ENCODE measurements around the gene TOMM40. TPM values are rescaled to one million over a fixed set of nuclear protein-coding genes. Genes with fewer than 3 reads are reported as not detected.
A peak's percentile ranks its signal among the peaks of the same experiment; 100 is the strongest.

The TOMM40 gene
- total RNA-seq, 1 experiment from 2014 or later: 180 TPM

DNA sequence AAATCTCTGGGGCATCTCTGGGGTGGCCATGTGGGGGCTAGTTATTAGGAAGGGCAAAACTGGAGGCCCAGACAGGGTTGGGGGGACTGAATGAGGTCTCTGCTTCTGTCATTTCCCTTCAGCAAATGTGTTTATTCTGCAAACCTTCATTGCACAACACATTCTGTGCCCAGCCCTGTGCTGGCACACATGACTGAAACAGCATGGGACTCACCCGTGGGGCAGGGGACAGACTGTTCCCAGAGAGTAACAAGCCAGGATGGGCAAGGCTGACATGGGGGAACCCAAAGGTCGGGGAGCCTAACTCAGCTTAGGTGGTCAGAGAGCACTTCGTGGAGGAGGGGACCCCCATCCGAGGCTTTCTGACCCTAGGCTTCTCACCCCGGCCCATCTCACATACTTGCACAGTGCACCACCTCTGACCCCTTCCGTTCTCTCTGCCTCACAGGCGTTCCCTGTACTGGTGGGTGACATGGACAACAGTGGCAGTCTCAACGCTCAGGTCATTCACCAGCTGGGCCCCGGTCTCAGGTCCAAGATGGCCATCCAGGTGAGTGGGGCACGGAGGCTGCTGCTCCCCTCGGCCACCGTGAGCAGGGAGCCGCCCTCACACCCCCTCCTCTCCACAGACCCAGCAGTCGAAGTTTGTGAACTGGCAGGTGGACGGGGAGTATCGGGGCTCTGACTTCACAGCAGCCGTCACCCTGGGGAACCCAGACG, 2.4 kb downstream of the TOMM40 start:
- no peak overlapping the region for H3K23ac ChIP-seq (ENCODE audit: insufficient read length, low read depth, low read length)
- peaks cover 3 to 23% of the 10 kb centered on the region in 2 experiments for H3K4me1 Mint-ChIP-seq
- peaks cover 15% of the 10 kb centered on the region for H3K79me1 ChIP-seq (ENCODE audit: insufficient read depth, low read depth, low read length, poor library complexity, severe bottlenecking)
- H3T11ph ChIP-seq (ENCODE audit: low read length): no peak overlapping the region
- H3K14ac ChIP-seq (ENCODE audit: insufficient read depth, low read length): no peak overlapping the region
- no peak overlapping the region for H4K5ac ChIP-seq (ENCODE audit: insufficient read length, low read depth, low read length)
- peaks cover 6% of the 10 kb centered on the region for H3K23me2 ChIP-seq (ENCODE audit: insufficient read length, low read depth, low read length, poor library complexity, severe bottlenecking)
- H3K27ac ChIP-seq (ENCODE audit: insufficient read length, low read depth, low read length): no peak overlapping the region
- H3K56ac ChIP-seq (ENCODE audit: insufficient read length, low read depth, low read length): no peak overlapping the region
- TF ChIP-seq, protein P1, sequence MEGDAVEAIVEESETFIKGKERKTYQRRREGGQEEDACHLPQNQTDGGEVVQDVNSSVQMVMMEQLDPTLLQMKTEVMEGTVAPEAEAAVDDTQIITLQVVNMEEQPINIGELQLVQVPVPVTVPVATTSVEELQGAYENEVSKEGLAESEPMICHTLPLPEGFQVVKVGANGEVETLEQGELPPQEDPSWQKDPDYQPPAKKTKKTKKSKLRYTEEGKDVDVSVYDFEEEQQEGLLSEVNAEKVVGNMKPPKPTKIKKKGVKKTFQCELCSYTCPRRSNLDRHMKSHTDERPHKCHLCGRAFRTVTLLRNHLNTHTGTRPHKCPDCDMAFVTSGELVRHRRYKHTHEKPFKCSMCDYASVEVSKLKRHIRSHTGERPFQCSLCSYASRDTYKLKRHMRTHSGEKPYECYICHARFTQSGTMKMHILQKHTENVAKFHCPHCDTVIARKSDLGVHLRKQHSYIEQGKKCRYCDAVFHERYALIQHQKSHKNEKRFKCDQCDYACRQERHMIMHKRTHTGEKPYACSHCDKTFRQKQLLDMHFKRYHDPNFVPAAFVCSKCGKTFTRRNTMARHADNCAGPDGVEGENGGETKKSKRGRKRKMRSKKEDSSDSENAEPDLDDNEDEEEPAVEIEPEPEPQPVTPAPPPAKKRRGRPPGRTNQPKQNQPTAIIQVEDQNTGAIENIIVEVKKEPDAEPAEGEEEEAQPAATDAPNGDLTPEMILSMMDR (conservative IDR thresholded peaks at IDR 0.05): no peak
- H3K4ac ChIP-seq (ENCODE audit: low read depth, low read length): no peak overlapping the region
- no peak overlapping the region for H2BK5ac ChIP-seq (ENCODE audit: insufficient read length, low read length)
- H3K27ac Mint-ChIP-seq: peak overlapping the region in 1 of 3 experiments; percentile 64; a peak in 2 of 7 replicates
- H3K4me3 Mint-ChIP-seq: peak overlapping the region; percentile 81 to 97; a peak in 4 of 5 replicates
- peaks cover 3% of the 10 kb centered on the region for H4K20me1 ChIP-seq (ENCODE audit: control insufficient read depth, insufficient read depth, insufficient read length)
- no peak overlapping the region for H2BK15ac ChIP-seq (ENCODE audit: low read depth, low read length)
- H2BK20ac ChIP-seq (ENCODE audit: low read depth, low read length, poor library complexity, severe bottlenecking): no peak overlapping the region
- H3K27me3 Mint-ChIP-seq (ENCODE audit: low read depth): no peaks in the 10 kb centered on the region; the same call in 1 of the 2 replicates
- H3K4me2 ChIP-seq (ENCODE audit: insufficient read depth, insufficient read length, low read length): no peak overlapping the region
- no peaks in the 10 kb centered on the region for H3K9me3 ChIP-seq (ENCODE audit: control insufficient read depth, low read depth, low read length)
- peaks cover 54 to 74% (median 71%) of the 10 kb centered on the region in 3 experiments; a peak in 6 of 7 replicates for H3K36me3 Mint-ChIP-seq (ENCODE audit: insufficient read depth in 1 of 3, low read depth in 3 of 3)
- DNase-seq: no peak
- peaks cover 6% of the 10 kb centered on the region; the same call in 1 of the 2 replicates for H3K4me1 ChIP-seq (ENCODE audit: insufficient read depth, low read length)
- H4K8ac ChIP-seq (replicated peaks; ENCODE audit: insufficient read length, low read depth, low read length): no peak overlapping the region
- no peak overlapping the region for H3K18ac ChIP-seq (ENCODE audit: insufficient read length, low read depth, low read length)
- no CpG with 5 or more reads among the region's 18 CpGs for WGBS (ENCODE audit: extremely low coverage, insufficient read length, low lambda C conversion rate)
- H4K91ac ChIP-seq (ENCODE audit: insufficient read length, low read depth, low read length): no peak overlapping the region
- H2AFZ ChIP-seq (ENCODE audit: low read length): no peak overlapping the region
- H3K79me2 ChIP-seq (ENCODE audit: insufficient read depth, low read length): peaks cover 12% of the 10 kb centered on the region
- no peak overlapping the region for H2BK12ac ChIP-seq (ENCODE audit: insufficient read length, low read depth, low read length)
- no peak overlapping the region for H2BK120ac ChIP-seq (ENCODE audit: low read depth, low read length, poor library complexity, severe bottlenecking)
- H3K9ac ChIP-seq (ENCODE audit: extremely low read depth, insufficient read length, low read length): no peak overlapping the region
- H3K27me3 ChIP-seq (ENCODE audit: insufficient read depth, low read length): no peaks in the 10 kb centered on the region
- H3K9me3 Mint-ChIP-seq: no peaks in the 10 kb centered on the region
- no peak overlapping the region for H2AK5ac ChIP-seq (ENCODE audit: insufficient read length, low read length)
